MM.1S (cell line): ENCODE data around the gene HAT1.

Source experiments
- DNase-seq: peaks from one replicate; pipeline ENCODE4 v3.0.0-alpha.2; 2015
- H2AFZ ChIP-seq: fragments of 300-600 bp; sonication (generic); 2 replicates; pipeline ENCODE4 v1.6.0; 2016; ENCODE audit warnings: antibody characterized with exemption, low read length
- H3F3A ChIP-seq: fragments of 300-600 bp; sonication (generic); 2 replicates; pipeline ENCODE4 v1.6.1; 2016; ENCODE audit warnings: mild to moderate bottlenecking, antibody characterized with exemption, low read length, moderate library complexity, mixed read lengths; ENCODE audit not compliant: insufficient read depth
- H3K27ac ChIP-seq: fragments of 300-600 bp; sonication (generic); 2 replicates; pipeline ENCODE4 v1.5.1; 2016; ENCODE audit warnings: mild to moderate bottlenecking, low read length
- H3K27me3 ChIP-seq: fragments of 300-600 bp; sonication (generic); replicated peaks from 2 replicates; pipeline ENCODE4 v1.6.0; 2016; ENCODE audit warnings: low read length; ENCODE audit not compliant: insufficient read depth
- H3K36me3 ChIP-seq: fragments of 300-600 bp; sonication (generic); replicated peaks from 2 replicates; pipeline ENCODE4 v1.6.1; 2016; ENCODE audit warnings: mild to moderate bottlenecking, low read length, mixed read lengths; ENCODE audit not compliant: insufficient read depth
- H3K4me1 ChIP-seq: fragments of 300-600 bp; sonication (generic); 2 replicates; pipeline ENCODE4 v1.6.1; 2016; ENCODE audit warnings: low read length, mixed read lengths
- H3K4me2 ChIP-seq: fragments of 300-600 bp; sonication (generic); 2 replicates; pipeline ENCODE4 v1.6.0; 2016; ENCODE audit warnings: low read depth, low read length
- H3K4me3 ChIP-seq: fragments of 300-600 bp; sonication (generic); 2 replicates; pipeline ENCODE4 v1.5.1; 2016; ENCODE audit warnings: low read length, mixed read lengths
- H3K79me2 ChIP-seq: fragments of 300-600 bp; sonication (generic); 2 replicates; pipeline ENCODE4 v1.6.1; 2016; ENCODE audit warnings: mixed run types, low read length, mixed read lengths
- H3K9ac ChIP-seq: fragments of 300-600 bp; sonication (generic); 2 replicates; pipeline ENCODE4 v1.6.1; 2016; ENCODE audit warnings: low read length, mixed read lengths
- H3K9me2 ChIP-seq: fragments of 300-600 bp; sonication (generic); replicated peaks from 2 replicates; pipeline ENCODE4 v1.6.1; 2016; ENCODE audit warnings: mild to moderate bottlenecking, low read length, mixed read lengths; ENCODE audit not compliant: insufficient read depth
- H3K9me3 ChIP-seq: fragments of 300-600 bp; sonication (generic); replicated peaks from 2 replicates; pipeline ENCODE4 v1.6.1; 2016; ENCODE audit warnings: mild to moderate bottlenecking, low read length, mixed read lengths; ENCODE audit not compliant: insufficient read depth
- H4K20me1 ChIP-seq: fragments of 300-600 bp; sonication (generic); 2 replicates; pipeline ENCODE4 v1.6.1; 2016; ENCODE audit warnings: mild to moderate bottlenecking, low read length, moderate library complexity, mixed read lengths; ENCODE audit not compliant: insufficient read depth
- EZH2 ChIP-seq: fragments of 300-600 bp; sonication (generic); optimal IDR thresholded peaks from 2 replicates; pipeline ENCODE3; 2017; ENCODE audit warnings: low read depth, mild to moderate bottlenecking, antibody characterized with exemption, low read length, mixed read lengths
- EZH2phosphoT487 ChIP-seq: fragments of 300-600 bp; sonication (generic); IDR thresholded peaks from 2 replicates; pipeline ENCODE4 v1.6.1; 2018; ENCODE audit warnings: antibody characterized with exemption, low read length
- TF ChIP-seq, protein P1 (sequence below): fragments of 300-600 bp; sonication (generic); IDR thresholded peaks from 2 replicates; pipeline ENCODE4 v1.5.1; 2016; ENCODE audit warnings: antibody characterized with exemption, low read length, mixed read lengths

Gene HAT1

DNA sequence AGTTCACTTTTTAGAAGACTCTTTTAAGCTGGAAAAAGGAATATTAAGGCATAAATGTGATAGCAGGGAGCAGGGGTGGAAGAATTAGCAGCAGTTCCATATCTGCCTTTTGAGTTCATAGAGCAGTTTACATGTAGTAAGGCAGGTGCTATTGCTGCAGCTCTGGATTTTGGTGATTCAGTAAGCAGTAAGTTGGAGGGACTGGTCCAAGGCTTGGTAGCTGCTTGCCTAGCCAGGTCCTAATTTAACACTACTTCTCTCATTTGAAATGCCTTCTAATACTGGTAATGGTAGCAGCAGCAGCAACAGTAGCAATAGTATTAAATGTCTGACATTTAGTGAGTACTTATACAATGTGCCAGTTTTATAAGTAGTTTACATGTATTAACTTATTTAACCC lies 30.0 kb downstream of the HAT1 start:
- Histone ChIP-seq H3K9me3 (no peaks in the 10 kb centered on the region), H3K79me2 (0 out of 2 replicates have a peak, but pooled peaks cover 7% of the 10 kb centered on the region), H3K27ac (no peak overlapping the region), H4K20me1 (no peaks in the 10 kb centered on the region), H3K27me3 (no peaks in the 10 kb centered on the region), H3F3A (no peaks in the 10 kb centered on the region), H3K4me3 (no peak overlapping the region), H3K4me1 (no peaks in the 10 kb centered on the region), H3K9me2 (no peaks in the 10 kb centered on the region), H2AFZ (no peak overlapping the region), H3K9ac (no peak overlapping the region), H3K36me3 (no peaks in the 10 kb centered on the region), H3K4me2 (no peak overlapping the region)
- no peak for DNase-seq
- TF ChIP-seq EZH2 = no peak
- TF ChIP-seq, protein P1, sequence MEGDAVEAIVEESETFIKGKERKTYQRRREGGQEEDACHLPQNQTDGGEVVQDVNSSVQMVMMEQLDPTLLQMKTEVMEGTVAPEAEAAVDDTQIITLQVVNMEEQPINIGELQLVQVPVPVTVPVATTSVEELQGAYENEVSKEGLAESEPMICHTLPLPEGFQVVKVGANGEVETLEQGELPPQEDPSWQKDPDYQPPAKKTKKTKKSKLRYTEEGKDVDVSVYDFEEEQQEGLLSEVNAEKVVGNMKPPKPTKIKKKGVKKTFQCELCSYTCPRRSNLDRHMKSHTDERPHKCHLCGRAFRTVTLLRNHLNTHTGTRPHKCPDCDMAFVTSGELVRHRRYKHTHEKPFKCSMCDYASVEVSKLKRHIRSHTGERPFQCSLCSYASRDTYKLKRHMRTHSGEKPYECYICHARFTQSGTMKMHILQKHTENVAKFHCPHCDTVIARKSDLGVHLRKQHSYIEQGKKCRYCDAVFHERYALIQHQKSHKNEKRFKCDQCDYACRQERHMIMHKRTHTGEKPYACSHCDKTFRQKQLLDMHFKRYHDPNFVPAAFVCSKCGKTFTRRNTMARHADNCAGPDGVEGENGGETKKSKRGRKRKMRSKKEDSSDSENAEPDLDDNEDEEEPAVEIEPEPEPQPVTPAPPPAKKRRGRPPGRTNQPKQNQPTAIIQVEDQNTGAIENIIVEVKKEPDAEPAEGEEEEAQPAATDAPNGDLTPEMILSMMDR = no peak
- TF ChIP-seq EZH2phosphoT487 = no peak

DNA sequence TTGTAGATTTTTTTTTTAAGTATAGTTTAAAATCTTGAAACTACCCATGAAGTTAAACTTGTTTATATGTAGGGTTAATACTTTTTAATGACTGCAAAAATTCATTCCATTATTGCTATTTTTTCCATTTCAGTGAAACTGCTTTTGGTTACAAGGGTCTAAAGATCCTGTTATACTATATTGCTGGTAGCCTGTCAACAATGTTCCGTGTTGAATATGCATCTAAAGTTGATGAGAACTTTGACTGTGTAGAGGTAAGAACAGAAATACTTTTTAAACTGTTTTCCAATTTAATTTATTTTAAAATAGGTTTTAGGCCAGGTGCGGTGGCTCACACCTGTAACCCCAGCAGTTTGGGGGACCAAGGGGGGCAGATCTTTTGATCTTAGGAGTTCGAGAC lies 30.5 kb downstream of the HAT1 start:
- TF ChIP-seq, protein P1 = no peak
- TF ChIP-seq EZH2phosphoT487 (no peak), EZH2 (no peak)
- Histone ChIP-seq H4K20me1 (no peaks in the 10 kb centered on the region), H3K9ac (no peak overlapping the region), H3K4me3 (no peak overlapping the region), H3K79me2 (0 out of 2 replicates have a peak, but pooled peaks cover 7% of the 10 kb centered on the region), H3K27me3 (no peaks in the 10 kb centered on the region), H3K9me2 (no peaks in the 10 kb centered on the region), H2AFZ (no peak overlapping the region), H3K9me3 (no peaks in the 10 kb centered on the region), H3K4me1 (no peaks in the 10 kb centered on the region), H3K27ac (no peak overlapping the region), H3F3A (no peaks in the 10 kb centered on the region), H3K4me2 (no peak overlapping the region), H3K36me3 (no peaks in the 10 kb centered on the region)
- no peak for DNase-seq

DNA sequence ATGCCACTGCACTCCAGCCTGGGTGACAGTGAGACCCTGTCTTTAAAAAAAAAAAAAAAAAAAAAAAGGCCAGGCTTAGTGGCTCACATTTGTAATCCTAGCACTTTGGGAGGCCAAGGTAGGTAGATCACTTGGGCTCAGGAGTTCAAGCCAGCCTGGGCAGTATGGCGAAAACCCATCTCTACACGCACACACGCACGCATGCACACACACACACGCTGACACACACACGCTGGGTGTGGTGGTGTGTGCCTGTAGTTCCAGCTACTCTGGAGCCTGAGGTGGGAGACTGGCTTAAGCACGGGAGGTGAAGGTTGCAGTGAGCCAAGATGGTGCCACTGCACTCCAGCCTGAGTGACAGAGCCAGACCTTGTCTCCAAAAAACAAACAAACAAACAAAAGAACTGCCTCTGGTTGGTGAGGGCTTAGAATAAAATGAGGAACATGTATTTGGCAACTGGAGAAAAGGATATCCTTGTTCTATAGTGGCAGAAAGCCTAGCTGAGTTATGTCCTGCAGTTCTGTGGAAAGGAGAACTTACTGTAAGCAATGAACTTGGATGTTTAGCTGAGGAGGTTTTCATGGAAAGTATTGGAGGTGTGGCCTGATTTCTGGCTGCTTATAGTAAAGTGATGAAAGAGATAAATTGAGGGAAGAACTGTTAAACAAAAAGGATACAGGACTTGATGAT lies 34.0 kb downstream of the HAT1 start:
- H3F3A ChIP-seq = no peaks in the 10 kb centered on the region
- no peak overlapping the region for H3K4me3 ChIP-seq
- H3K9ac ChIP-seq = no peak overlapping the region
- H3K27ac ChIP-seq = no peak overlapping the region
- DNase-seq = no peak
- H3K27me3 ChIP-seq = no peaks in the 10 kb centered on the region
- H3K4me2 ChIP-seq = no peak overlapping the region
- H3K79me2 ChIP-seq = 0 out of 2 replicates have a peak, but pooled peaks cover 3% of the 10 kb centered on the region
- no peaks in the 10 kb centered on the region for H3K4me1 ChIP-seq
- no peaks in the 10 kb centered on the region for H3K9me3 ChIP-seq
- H2AFZ ChIP-seq = no peak overlapping the region
- no peaks in the 10 kb centered on the region; the same call in 1 of the 2 replicates for H3K36me3 ChIP-seq
- H4K20me1 ChIP-seq = no peaks in the 10 kb centered on the region
- H3K9me2 ChIP-seq = no peaks in the 10 kb centered on the region
- no peak for TF ChIP-seq EZH2phosphoT487
- TF ChIP-seq, protein P1 = no peak
- no peak for TF ChIP-seq EZH2
